Ovary (tissue), 9 donors: Measurements from ENCODE around the gene SOCS4. TPM values are rescaled to one million over a fixed set of nuclear protein-coding genes. Genes with fewer than 3 reads are reported as not detected.

Experiments used
- DNase-seq, 5 donors: peaks; one replicate each; pipeline ENCODE4 v3.0.0-alpha.2; 2019 to 2020
- H3K27ac ChIP-seq, 2 donors: fragments of 200-600 bp; one replicate each; pipeline versions ENCODE4 v1.5.1 to v1.8.0; 2019 to 2022
- H3K27me3 ChIP-seq: fragments of 200-600 bp; one replicate; pipeline ENCODE4 v1.8.0; 2022
- H3K36me3 ChIP-seq: fragments of 200-600 bp; sonication (generic); one replicate; pipeline ENCODE4 v1.5.1; 2019
- H3K4me1 ChIP-seq: one replicate; pipeline ENCODE4 v1.8.1; 2013; ENCODE audit warnings: mild to moderate bottlenecking, moderate library complexity; ENCODE audit not compliant: insufficient read depth
- H3K4me3 ChIP-seq: fragments of 200-600 bp; sonication (generic); one replicate; pipeline ENCODE4 v1.5.1; 2017
- H3K9me3 ChIP-seq, 2 donors: fragments of 200-600 bp in 1 of 2; sonication (generic) in 1 of 2; one replicate each; pipeline versions ENCODE4 v1.5.1 to v1.8.1; 2013 to 2019; ENCODE audit warnings: mild to moderate bottlenecking in 1 of 2, moderate library complexity in 1 of 2
- CTCF ChIP-seq, 3 donors: fragments of 450-650 bp in 2 of 3; fragments of 200-600 bp in 1 of 3; IDR thresholded peaks; one replicate each; pipeline versions ENCODE4 v1.5.1 to v1.8.0; 2016 to 2022; ENCODE audit warnings: antibody characterized with exemption in 3 of 3, mild to moderate bottlenecking in 1 of 3
- EP300 ChIP-seq: sonication (generic); formaldehyde crosslinking; IDR thresholded peaks from one replicate; pipeline ENCODE4 v1.6.1; 2017; ENCODE audit warnings: antibody characterized with exemption
- POLR2A ChIP-seq: fragments of 450-650 bp; IDR thresholded peaks from one replicate; pipeline ENCODE4 v1.6.1; 2017; ENCODE audit warnings: antibody characterized with exemption, mild to moderate bottlenecking, moderate library complexity
- WGBS, 3 donors: extraction: QIAGEN DNeasy Blood & Tissue Kit in 1 of 3; methylation state at CpG; one replicate each; pipeline versions ENCODE4 v1.1.5 to v1.1.7; 2013 to 2017; 5-methylcytosine and 5-hydroxymethylcytosine counted together
- intact Hi-C, 4 donors: fragments of 100-400 bp; cut with DNase I; formaldehyde crosslinking; loops; one replicate each; pipeline versions ENCODE4 v1.11.0 to v1.15.1; 2022 to 2023
- polyA plus RNA-seq, 2 donors: library from polyadenylated mRNA; stranded (reverse); fragments of 200-250 nt in 1 of 2; fragments of 350-450 nt in 1 of 2; fragmentation: Illumina TruSeq in 1 of 2; extraction: RNeasy Lipid Tissue Mini Kit (QIAGEN cat#74804) in 1 of 2; gene quantifications; one replicate each; pipeline ENCODE4 v1.2.3, GENCODE V29; 2013 to 2014
- total RNA-seq, 7 donors: library from RNA; depleted of rRNA in 2 of 7; stranded (reverse); fragments of >200 nt in 2 of 7; fragmentation: NEBNext Ultra II Directional in 3 of 7; extraction: Animal tissue kit (Norgen Biotek cat#: 25700) in 3 of 7; gene quantifications; one replicate each; pipeline versions ENCODE4 v1.1.0 to v1.2.4, GENCODE V29; 2016 to 2023
- donor health status: DM: no; HTN: no; CAD: no; lungs with moderate emphysema.
- donor health status: DM: no; HTN: no; CAD: no.
- donor health status: Bipolar disorder and iron deficiency.
- donor health status: DM: yes; HTN: yes; CAD: no.
- donor health status: DM: no; HTN: no; CAD: no.
- donor health status: DM: yes; HTN: yes; CAD: no.

The SOCS4 gene
- total and polyA plus RNA-seq, 9 donors = 3.5 to 31.1 (median 14.9) TPM

GRCh38 chr14:55094292-55095157 lies 67.5 kb downstream of the SOCS4 start:
- Histone ChIP-seq H3K9me3 (no peaks in the 10 kb centered on the region), H3K4me1 (peaks cover 2% of the 10 kb centered on the region), H3K36me3 (no peaks in the 10 kb centered on the region), H3K27me3 (no peaks in the 10 kb centered on the region), H3K4me3 (no peak overlapping the region), H3K27ac (no peak overlapping the region)
- 78 to 86% (median 80%) methylated on average over 9 of the region's 9 CpGs for WGBS, 3 donors
- TF ChIP-seq EP300 (no peak), CTCF (IDR thresholded peaks at IDR 0.05) (no peak), POLR2A (no peak)
- intact Hi-C loops = loop anchor here (5.0 to 10.0 kb wide), 4 partner anchors 33 to 60 kb away; partner anchors contain the start of genes LGALS3 (in 2 of the 4) and MAPK1IP1L (in 1 of the 4)
- DNase-seq = no peak

GRCh38 chr14:55097881-55098560 lies 71.0 kb downstream of the SOCS4 start:
- WGBS, 3 donors = 84 to 94% (median 90%) methylated on average over 5 of the region's 5 CpGs
- Histone ChIP-seq H3K4me1 (peaks cover 13% of the 10 kb centered on the region), H3K27ac (no peak overlapping the region), H3K27me3 (no peaks in the 10 kb centered on the region), H3K9me3 (no peaks in the 10 kb centered on the region), H3K4me3 (no peak overlapping the region), H3K36me3 (no peaks in the 10 kb centered on the region)
- intact Hi-C loops = loop anchor here in 2 of 4 donors (10.0 kb wide), 1 partner anchor 57 kb away; no protein-coding TSS in a partner anchor
- DNase-seq = no peak
- TF ChIP-seq POLR2A = no peak

GRCh38 chr14:55098561-55098898 lies 71.5 kb downstream of the SOCS4 start:
- Histone ChIP-seq H3K4me1 (peaks cover 18% of the 10 kb centered on the region), H3K9me3 (no peaks in the 10 kb centered on the region), H3K27me3 (no peaks in the 10 kb centered on the region), H3K4me3 (no peak overlapping the region), H3K27ac (peak overlapping the region in 1 of 2 donors; percentile 41), H3K36me3 (no peaks in the 10 kb centered on the region)
- TF ChIP-seq CTCF (IDR thresholded peaks at IDR 0.05) = no peak
- WGBS, 3 donors = 87 to 100% (median 100%) methylated on average over 1 of the region's 1 CpG
- intact Hi-C loops = loop anchor here in 2 of 4 donors (10.0 kb wide), 1 partner anchor 56 kb away; no protein-coding TSS in a partner anchor
- no peak for DNase-seq

Other genes starting within 250 kb of the SOCS4 start
- 10 to 100 TPM in 1 of 7 donors, 1 to 10 TPM in 5, under 1 TPM in 1; 0.71 to 13.2 (median 2.6) TPM for gene GCH1, start 124.4 kb upstream of the SOCS4 start, total RNA-seq
- gene GCH1, start 124.4 kb upstream of the SOCS4 start, polyA plus RNA-seq = 1 to 10 TPM; 2.0 to 3.6 TPM
- 1 to 10 TPM; 1.4 to 4.2 (median 2.7) TPM for gene WDHD1, start 137 bp upstream of the SOCS4 start, total RNA-seq
- 1 to 10 TPM; 1.2 to 2.5 TPM for gene WDHD1, start 137 bp upstream of the SOCS4 start, polyA plus RNA-seq
- gene MAPK1IP1L, start 24.4 kb downstream of the SOCS4 start, total RNA-seq = 100 to 1,000 TPM in 2 of 7 donors, 10 to 100 TPM in 5; 35.6 to 130 (median 81.9) TPM
- 10 to 100 TPM; 38.1 to 59.8 TPM for gene MAPK1IP1L, start 24.4 kb downstream of the SOCS4 start, polyA plus RNA-seq
- gene LGALS3, start 102.0 kb downstream of the SOCS4 start, total RNA-seq = 100 to 1,000 TPM; 227 to 387 (median 259) TPM
- gene LGALS3, start 102.0 kb downstream of the SOCS4 start, polyA plus RNA-seq = 100 to 1,000 TPM; 228 to 516 TPM
- gene DLGAP5, start 164.3 kb downstream of the SOCS4 start, total RNA-seq = under 1 TPM in 3 of 7 donors, not detected in 4; 0.43 to 0.69 (median 0.46) TPM
- gene DLGAP5, start 164.3 kb downstream of the SOCS4 start, polyA plus RNA-seq = under 1 TPM; 0.47 to 0.65 TPM
- gene FBXO34, start 244.2 kb downstream of the SOCS4 start, total RNA-seq = 10 to 100 TPM; 18.1 to 29.8 (median 24.3) TPM
- gene FBXO34, start 244.2 kb downstream of the SOCS4 start, polyA plus RNA-seq = 10 to 100 TPM; 11.4 to 17.6 TPM